ENCODE data around the gene SCO2.

DNA sequence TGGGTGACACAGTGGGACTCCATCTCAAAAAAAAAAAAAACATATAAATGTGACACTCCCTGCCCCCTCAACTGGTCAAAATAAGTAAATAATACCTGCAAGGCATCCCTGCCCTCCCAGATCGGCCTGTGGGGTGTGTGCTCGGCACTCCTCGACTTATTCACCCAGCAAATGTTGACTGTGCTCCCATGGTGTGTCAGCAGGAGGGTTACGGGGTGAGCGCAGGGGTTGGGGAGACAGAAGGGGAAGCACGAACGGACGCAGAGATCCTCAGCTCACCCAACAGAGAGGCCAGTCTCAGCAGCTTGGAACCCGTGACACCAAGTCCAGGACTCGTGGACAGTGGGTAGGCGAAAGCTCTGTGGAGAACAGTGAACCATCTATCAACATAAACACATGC is 45.7 kb downstream of the SCO2 start:
- TF ChIP-seq CTCF (IDR thresholded peaks at IDR 0.05) (no peak), POLR2A (IDR thresholded peaks at IDR 0.05) (no peak)

Measured in heart left ventricle (tissue), 13 donors.